Body of pancreas (tissue), 4 donors: ENCODE data around the gene GLRA1.

Experiments
- POLR2A ChIP-seq, 3 donors: fragments of 450-650 bp; IDR thresholded peaks; one replicate each; pipeline ENCODE4 v1.6.1; 2016; ENCODE audit warnings: antibody characterized with exemption in 3 of 3, mild to moderate bottlenecking in 2 of 3
- TF ChIP-seq, protein P1 (sequence below), 7 experiments: fragments of 450-650 bp in 4 of 7; fragments of 200-600 bp in 3 of 7; sonication (generic) in 3 of 7; IDR thresholded peaks; one replicate each; pipeline ENCODE4 v1.5.1; 2016 to 2019; ENCODE audit warnings: antibody characterized with exemption in 7 of 7

DNA sequence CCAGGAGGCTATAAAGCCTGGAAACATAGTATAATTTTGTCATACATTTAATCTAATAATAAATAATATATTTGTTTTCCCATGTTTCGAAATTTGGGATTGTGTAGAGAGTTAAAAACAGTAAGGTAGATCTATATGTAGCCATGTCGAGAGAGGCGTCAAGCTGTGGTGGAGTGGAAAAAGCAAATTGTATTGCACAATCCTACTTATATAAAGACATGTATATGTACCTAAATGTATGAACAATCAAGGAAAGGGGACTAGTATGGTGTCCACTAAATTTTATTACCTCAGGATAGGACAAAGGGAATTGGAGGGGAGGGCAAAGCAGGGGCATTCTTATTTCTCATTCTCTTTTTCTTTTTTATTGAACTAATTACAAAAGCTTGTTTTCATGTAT lies 52.0 kb downstream of the GLRA1 start:
- TF ChIP-seq, protein P1, sequence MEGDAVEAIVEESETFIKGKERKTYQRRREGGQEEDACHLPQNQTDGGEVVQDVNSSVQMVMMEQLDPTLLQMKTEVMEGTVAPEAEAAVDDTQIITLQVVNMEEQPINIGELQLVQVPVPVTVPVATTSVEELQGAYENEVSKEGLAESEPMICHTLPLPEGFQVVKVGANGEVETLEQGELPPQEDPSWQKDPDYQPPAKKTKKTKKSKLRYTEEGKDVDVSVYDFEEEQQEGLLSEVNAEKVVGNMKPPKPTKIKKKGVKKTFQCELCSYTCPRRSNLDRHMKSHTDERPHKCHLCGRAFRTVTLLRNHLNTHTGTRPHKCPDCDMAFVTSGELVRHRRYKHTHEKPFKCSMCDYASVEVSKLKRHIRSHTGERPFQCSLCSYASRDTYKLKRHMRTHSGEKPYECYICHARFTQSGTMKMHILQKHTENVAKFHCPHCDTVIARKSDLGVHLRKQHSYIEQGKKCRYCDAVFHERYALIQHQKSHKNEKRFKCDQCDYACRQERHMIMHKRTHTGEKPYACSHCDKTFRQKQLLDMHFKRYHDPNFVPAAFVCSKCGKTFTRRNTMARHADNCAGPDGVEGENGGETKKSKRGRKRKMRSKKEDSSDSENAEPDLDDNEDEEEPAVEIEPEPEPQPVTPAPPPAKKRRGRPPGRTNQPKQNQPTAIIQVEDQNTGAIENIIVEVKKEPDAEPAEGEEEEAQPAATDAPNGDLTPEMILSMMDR (IDR thresholded peaks at IDR 0.05): no peak
- no peak for TF ChIP-seq POLR2A (IDR thresholded peaks at IDR 0.05)
